Spleen (tissue), 11 donors: ENCODE data around the gene ELAVL4. TPM values are rescaled to one million over a fixed set of nuclear protein-coding genes. Genes with fewer than 3 reads are reported as not detected.

Source experiments
- DNase-seq: peaks from one replicate; pipeline ENCODE4 v3.0.0-alpha.2; 2020
- H3K27ac ChIP-seq, 8 donors: fragments of 200-600 bp; sonication (generic) in 7 of 8; 1 replicate in 4 of 8; 2 replicates in 4 of 8; pipeline versions ENCODE4 v1.5.0 to v1.8.0; 2016 to 2021; ENCODE audit warnings: inconsistent platforms in 4 of 8, mild to moderate bottlenecking in 4 of 8, moderate library complexity in 1 of 8
- H3K27me3 ChIP-seq, 7 donors: fragments of 200-600 bp; sonication (generic) in 6 of 7; replicated peaks in 1 of 7; 1 replicate in 4 of 7; 2 replicates in 3 of 7; pipeline versions ENCODE4 v1.5.0 to v1.8.0; 2016 to 2021; ENCODE audit warnings: inconsistent platforms in 3 of 7, mild to moderate bottlenecking in 1 of 7
- H3K36me3 ChIP-seq, 6 donors: fragments of 200-600 bp; sonication (generic) in 5 of 6; 1 replicate in 4 of 6; 2 replicates in 2 of 6; pipeline versions ENCODE4 v1.5.0 to v1.8.0; 2016 to 2021; ENCODE audit warnings: inconsistent platforms in 2 of 6
- H3K4me1 ChIP-seq, 6 donors: fragments of 200-600 bp; sonication (generic) in 5 of 6; 1 replicate in 3 of 6; 2 replicates in 3 of 6; pipeline versions ENCODE4 v1.5.0 to v1.8.0; 2016 to 2021; ENCODE audit warnings: inconsistent platforms in 3 of 6
- H3K4me3 ChIP-seq, 8 donors: fragments of 200-600 bp; sonication (generic) in 7 of 8; 1 replicate in 4 of 8; 2 replicates in 4 of 8; pipeline versions ENCODE4 v1.5.0 to v1.8.0; 2016 to 2021; ENCODE audit warnings: inconsistent platforms in 4 of 8, mild to moderate bottlenecking in 4 of 8, moderate library complexity in 2 of 8
- H3K9me3 ChIP-seq, 8 donors: fragments of 200-600 bp; sonication (generic) in 7 of 8; 1 replicate in 4 of 8; 2 replicates in 4 of 8; pipeline versions ENCODE4 v1.5.0 to v1.8.0; 2016 to 2021; ENCODE audit warnings: inconsistent platforms in 4 of 8
- CTCF ChIP-seq, 11 experiments: fragments of 200-600 bp in 7 of 11; fragments of 450-650 bp in 4 of 11; sonication (generic) in 4 of 11; IDR thresholded peaks in 8 of 11; conservative IDR thresholded peaks in 3 of 11; 1 replicate in 7 of 11; 2 replicates in 4 of 11; pipeline versions ENCODE4 v1.4.0 to v1.8.0; 2016 to 2021; ENCODE audit warnings: antibody characterized with exemption in 11 of 11, inconsistent platforms in 4 of 11, mild to moderate bottlenecking in 1 of 11
- POLR2A ChIP-seq, 3 donors: fragments of 450-650 bp; IDR thresholded peaks; one replicate each; pipeline ENCODE4 v1.5.1; 2017; ENCODE audit warnings: antibody characterized with exemption in 3 of 3, mild to moderate bottlenecking in 1 of 3
- POLR2AphosphoS5 ChIP-seq, 3 donors: sonication (generic); formaldehyde crosslinking; IDR thresholded peaks; one replicate each; pipeline ENCODE4 v1.5.1; 2017; ENCODE audit warnings: antibody characterized with exemption in 3 of 3
- WGBS, 5 donors: extraction: QIAGEN DNeasy Blood & Tissue Kit in 3 of 5; methylation state at CpG; one replicate each; pipeline versions ENCODE4 v1.1.5 to v1.1.7; 2013 to 2018; 5-methylcytosine and 5-hydroxymethylcytosine counted together
- intact Hi-C: fragments of 100-400 bp; cut with DNase I; formaldehyde crosslinking; loops from one replicate; pipeline ENCODE4 v1.15.0; 2023; ENCODE audit warnings: low total_unique reads
- polyA plus RNA-seq, 3 donors: library from polyadenylated mRNA; stranded (reverse); fragments of 200-250 nt; gene quantifications; one replicate each; pipeline ENCODE4 v1.2.1, GENCODE V29; 2013
- total RNA-seq, 7 donors: library from RNA; depleted of rRNA in 3 of 7; stranded (reverse); fragments of >200 nt in 3 of 7; fragmentation: NEBNext Ultra II Directional in 4 of 7; extraction: Animal tissue kit (Norgen Biotek cat#: 25700) in 4 of 7; gene quantifications; one replicate each; pipeline versions ENCODE4 v1.1.0 to v1.2.1, GENCODE V29; 2016 to 2021
- donor health status: healthy with polysubstance abuse.
- donor health status: DM: no; HTN: no; CAD: no; lungs with moderate emphysema.
- donor health status: DM: no; HTN: no; CAD: no.
- donor health status: Bipolar disorder and iron deficiency.
- donor health status: healthy.
- donor health status: DM: no; HTN: no; CAD: no.
- donor health status: DM: yes; HTN: yes; CAD: no.

The ELAVL4 gene
- total and polyA plus RNA-seq, 10 donors = 0.07 to 1.0 (median 0.47) TPM; not detected in 6

GRCh38 chr1:50095716-50096115 lies 13.0 kb upstream of the ELAVL4 start:
- Histone ChIP-seq H3K36me3 (no peaks in the 10 kb centered on the region), H3K4me1 (no peaks in the 10 kb centered on the region), H3K27me3 (peaks cover 0 to under 1% (median 0%) of the 10 kb centered on the region in 7 donors), H3K4me3 (no peak overlapping the region), H3K9me3 (no peaks in the 10 kb centered on the region), H3K27ac (no peak overlapping the region)
- 78 to 86% (median 80%) methylated on average over 3 of the region's 3 CpGs for WGBS, 5 donors
- intact Hi-C loops = no loop called here
- no peak for TF ChIP-seq POLR2A (IDR thresholded peaks at IDR 0.05)
- TF ChIP-seq POLR2AphosphoS5 (IDR thresholded peaks at IDR 0.05) = no peak
- TF ChIP-seq CTCF (IDR thresholded peaks at IDR 0.05 in 8 of 11, conservative IDR thresholded peaks at IDR 0.05 in 3 of 11) = no peak
- DNase-seq = no peak

GRCh38 chr1:50097021-50097679 lies 11.6 kb upstream of the ELAVL4 start:
- Histone ChIP-seq H3K4me1 (no peaks in the 10 kb centered on the region), H3K9me3 (no peaks in the 10 kb centered on the region), H3K27ac (no peak overlapping the region), H3K4me3 (no peak overlapping the region), H3K36me3 (no peaks in the 10 kb centered on the region), H3K27me3 (no peaks in the 10 kb centered on the region)
- WGBS, 5 donors = 74 to 84% (median 77%) methylated on average over 2 of the region's 2 CpGs
- no peak for DNase-seq
- TF ChIP-seq CTCF (IDR thresholded peaks at IDR 0.05 in 8 of 11, conservative IDR thresholded peaks at IDR 0.05 in 3 of 11) = no peak
- no peak for TF ChIP-seq POLR2AphosphoS5 (IDR thresholded peaks at IDR 0.05)
- no peak for TF ChIP-seq POLR2A (IDR thresholded peaks at IDR 0.05)
- intact Hi-C loops = no loop called here

- Histone ChIP-seq H3K27ac (no peak overlapping the region), H3K4me3 (no peak overlapping the region), H3K27me3 (no peaks in the 10 kb centered on the region), H3K36me3 (no peaks in the 10 kb centered on the region), H3K4me1 (no peaks in the 10 kb centered on the region), H3K9me3 (no peaks in the 10 kb centered on the region)
- intact Hi-C loops = no loop called here
- TF ChIP-seq POLR2A (IDR thresholded peaks at IDR 0.05) (no peak), POLR2AphosphoS5 (IDR thresholded peaks at IDR 0.05) (no peak), CTCF (IDR thresholded peaks at IDR 0.05 in 8 of 11, conservative IDR thresholded peaks at IDR 0.05 in 3 of 11) (no peak)
- no peak for DNase-seq
These were observed 10.9 kb upstream of the ELAVL4 start for GRCh38 chr1:50097791-50098190.

- H3K9me3 ChIP-seq = no peaks in the 10 kb centered on the region
- intact Hi-C loops = no loop called here
- H3K27me3 ChIP-seq = peaks cover 0 to 2% (median 0%) of the 10 kb centered on the region in 7 donors
- H3K27ac ChIP-seq = no peak overlapping the region
- DNase-seq = no peak
- no peaks in the 10 kb centered on the region for H3K36me3 ChIP-seq
- 14 to 25% (median 19%) methylated on average over 2 of the region's 2 CpGs for WGBS, 5 donors
- TF ChIP-seq CTCF (IDR thresholded peaks at IDR 0.05 in 8 of 11, conservative IDR thresholded peaks at IDR 0.05 in 3 of 11) = no peak
- no peak for TF ChIP-seq POLR2A (IDR thresholded peaks at IDR 0.05)
- TF ChIP-seq POLR2AphosphoS5 (IDR thresholded peaks at IDR 0.05) = no peak
- H3K4me3 ChIP-seq = no peak overlapping the region
- no peaks in the 10 kb centered on the region for H3K4me1 ChIP-seq
These were observed 10.1 kb upstream of the ELAVL4 start for GRCh38 chr1:50098591-50099021.
